MM.1S (cell line): Measurements from ENCODE around the gene DCLK2.

Experiments
- DNase-seq: peaks from one replicate; pipeline ENCODE4 v3.0.0-alpha.2; 2015
- H2AFZ ChIP-seq: fragments of 300-600 bp; sonication (generic); 2 replicates; pipeline ENCODE4 v1.6.0; 2016; ENCODE audit warnings: antibody characterized with exemption, low read length
- H3F3A ChIP-seq: fragments of 300-600 bp; sonication (generic); 2 replicates; pipeline ENCODE4 v1.6.1; 2016; ENCODE audit warnings: mild to moderate bottlenecking, antibody characterized with exemption, low read length, moderate library complexity, mixed read lengths; ENCODE audit not compliant: insufficient read depth
- H3K27ac ChIP-seq: fragments of 300-600 bp; sonication (generic); 2 replicates; pipeline ENCODE4 v1.5.1; 2016; ENCODE audit warnings: mild to moderate bottlenecking, low read length
- H3K27me3 ChIP-seq: fragments of 300-600 bp; sonication (generic); replicated peaks from 2 replicates; pipeline ENCODE4 v1.6.0; 2016; ENCODE audit warnings: low read length; ENCODE audit not compliant: insufficient read depth
- H3K36me3 ChIP-seq: fragments of 300-600 bp; sonication (generic); replicated peaks from 2 replicates; pipeline ENCODE4 v1.6.1; 2016; ENCODE audit warnings: mild to moderate bottlenecking, low read length, mixed read lengths; ENCODE audit not compliant: insufficient read depth
- H3K4me1 ChIP-seq: fragments of 300-600 bp; sonication (generic); 2 replicates; pipeline ENCODE4 v1.6.1; 2016; ENCODE audit warnings: low read length, mixed read lengths
- H3K4me2 ChIP-seq: fragments of 300-600 bp; sonication (generic); 2 replicates; pipeline ENCODE4 v1.6.0; 2016; ENCODE audit warnings: low read depth, low read length
- H3K4me3 ChIP-seq: fragments of 300-600 bp; sonication (generic); 2 replicates; pipeline ENCODE4 v1.5.1; 2016; ENCODE audit warnings: low read length, mixed read lengths
- H3K79me2 ChIP-seq: fragments of 300-600 bp; sonication (generic); 2 replicates; pipeline ENCODE4 v1.6.1; 2016; ENCODE audit warnings: mixed run types, low read length, mixed read lengths
- H3K9ac ChIP-seq: fragments of 300-600 bp; sonication (generic); 2 replicates; pipeline ENCODE4 v1.6.1; 2016; ENCODE audit warnings: low read length, mixed read lengths
- H3K9me2 ChIP-seq: fragments of 300-600 bp; sonication (generic); replicated peaks from 2 replicates; pipeline ENCODE4 v1.6.1; 2016; ENCODE audit warnings: mild to moderate bottlenecking, low read length, mixed read lengths; ENCODE audit not compliant: insufficient read depth
- H3K9me3 ChIP-seq: fragments of 300-600 bp; sonication (generic); replicated peaks from 2 replicates; pipeline ENCODE4 v1.6.1; 2016; ENCODE audit warnings: mild to moderate bottlenecking, low read length, mixed read lengths; ENCODE audit not compliant: insufficient read depth
- H4K20me1 ChIP-seq: fragments of 300-600 bp; sonication (generic); 2 replicates; pipeline ENCODE4 v1.6.1; 2016; ENCODE audit warnings: mild to moderate bottlenecking, low read length, moderate library complexity, mixed read lengths; ENCODE audit not compliant: insufficient read depth
- CTCF ChIP-seq: fragments of 300-600 bp; sonication (generic); IDR thresholded peaks from 2 replicates; pipeline ENCODE4 v1.5.1; 2016; ENCODE audit warnings: antibody characterized with exemption, low read length, mixed read lengths
- EZH2 ChIP-seq: fragments of 300-600 bp; sonication (generic); optimal IDR thresholded peaks from 2 replicates; pipeline ENCODE3; 2017; ENCODE audit warnings: low read depth, mild to moderate bottlenecking, antibody characterized with exemption, low read length, mixed read lengths
- EZH2phosphoT487 ChIP-seq: fragments of 300-600 bp; sonication (generic); IDR thresholded peaks from 2 replicates; pipeline ENCODE4 v1.6.1; 2018; ENCODE audit warnings: antibody characterized with exemption, low read length

The DCLK2 gene

GRCh38 chr4:150149381-150149780, 71.1 kb downstream of the DCLK2 start:
- H3K9me3 ChIP-seq: no peaks in the 10 kb centered on the region
- DNase-seq: no peak
- no peak overlapping the region for H3K4me3 ChIP-seq
- no peaks in the 10 kb centered on the region for H3K36me3 ChIP-seq
- no peaks in the 10 kb centered on the region for H3K79me2 ChIP-seq
- no peaks in the 10 kb centered on the region for H3K9me2 ChIP-seq
- no peak overlapping the region for H2AFZ ChIP-seq
- H3K4me2 ChIP-seq: no peak overlapping the region
- no peak overlapping the region for H3K27ac ChIP-seq
- no peaks in the 10 kb centered on the region for H3K27me3 ChIP-seq
- no peaks in the 10 kb centered on the region for H4K20me1 ChIP-seq
- no peaks in the 10 kb centered on the region for H3K4me1 ChIP-seq
- no peak for TF ChIP-seq EZH2phosphoT487
- no peak for TF ChIP-seq CTCF
- no peak for TF ChIP-seq EZH2
- H3F3A ChIP-seq: no peaks in the 10 kb centered on the region
- H3K9ac ChIP-seq: no peak overlapping the region

DNA sequence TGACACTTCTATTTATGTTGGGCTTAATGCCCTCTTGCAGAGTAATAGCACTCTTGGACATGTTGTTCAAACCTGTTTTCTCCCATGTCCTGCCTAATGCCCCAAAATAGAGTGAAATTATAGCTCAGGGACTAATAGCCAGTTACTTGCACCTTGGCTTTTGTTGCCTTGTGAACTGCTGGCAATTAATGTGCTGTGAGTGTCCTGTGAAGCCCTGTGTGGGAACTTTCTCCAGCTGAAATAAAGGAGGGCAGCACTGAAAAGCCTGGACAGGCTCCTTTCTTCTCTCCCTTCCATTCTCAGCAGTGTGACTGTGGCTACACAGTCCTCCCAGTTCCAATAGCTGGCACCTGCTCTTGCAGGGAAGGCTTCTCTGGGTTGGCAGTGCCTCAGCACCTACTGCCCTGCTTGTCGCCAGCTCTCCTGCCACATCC, 72.4 kb downstream of the DCLK2 start:
- H4K20me1 ChIP-seq: no peaks in the 10 kb centered on the region
- no peaks in the 10 kb centered on the region for H3K9me2 ChIP-seq
- no peak overlapping the region for H3K9ac ChIP-seq
- H3K79me2 ChIP-seq: no peaks in the 10 kb centered on the region
- no peak for TF ChIP-seq EZH2
- no peak for TF ChIP-seq EZH2phosphoT487
- TF ChIP-seq CTCF: no peak
- no peak overlapping the region for H2AFZ ChIP-seq
- no peak overlapping the region for H3K4me2 ChIP-seq
- H3K9me3 ChIP-seq: no peaks in the 10 kb centered on the region
- H3K36me3 ChIP-seq: no peaks in the 10 kb centered on the region
- DNase-seq: no peak
- no peaks in the 10 kb centered on the region for H3F3A ChIP-seq
- H3K27me3 ChIP-seq: no peaks in the 10 kb centered on the region
- no peaks in the 10 kb centered on the region for H3K4me1 ChIP-seq
- H3K4me3 ChIP-seq: no peak overlapping the region
- H3K27ac ChIP-seq: no peak overlapping the region

DNA sequence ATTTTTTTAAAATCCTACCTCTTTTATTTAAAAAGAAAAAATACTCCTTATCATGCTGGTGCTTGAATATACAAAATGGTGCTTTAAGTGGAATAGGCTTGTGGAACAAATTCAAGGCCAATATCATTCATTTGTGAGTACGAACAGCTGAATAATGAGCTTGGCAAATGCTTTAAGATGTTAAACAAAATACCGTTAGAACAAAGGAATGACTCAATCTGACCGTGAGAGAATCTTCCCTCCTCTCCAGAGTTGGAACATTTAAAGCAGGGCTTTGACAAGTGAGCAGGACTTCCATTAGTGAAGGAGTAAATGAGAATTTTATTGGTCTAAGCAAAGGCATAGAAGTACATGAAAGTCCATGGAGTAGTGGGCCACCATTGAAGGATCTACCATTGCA, 74.5 kb downstream of the DCLK2 start:
- no peaks in the 10 kb centered on the region for H3K9me2 ChIP-seq
- no peaks in the 10 kb centered on the region for H4K20me1 ChIP-seq
- H2AFZ ChIP-seq: no peak overlapping the region
- H3K27ac ChIP-seq: no peak overlapping the region
- DNase-seq: no peak
- no peaks in the 10 kb centered on the region for H3K27me3 ChIP-seq
- no peaks in the 10 kb centered on the region for H3K36me3 ChIP-seq
- no peaks in the 10 kb centered on the region for H3K4me1 ChIP-seq
- TF ChIP-seq EZH2: no peak
- no peak for TF ChIP-seq CTCF
- no peak for TF ChIP-seq EZH2phosphoT487
- no peak overlapping the region for H3K4me3 ChIP-seq
- no peaks in the 10 kb centered on the region for H3F3A ChIP-seq
- H3K4me2 ChIP-seq: no peak overlapping the region
- H3K79me2 ChIP-seq: no peaks in the 10 kb centered on the region
- H3K9ac ChIP-seq: no peak overlapping the region
- no peaks in the 10 kb centered on the region for H3K9me3 ChIP-seq
